ENCODE measurements around the gene HDAC4. TPM values are rescaled to one million over a fixed set of nuclear protein-coding genes. Genes with fewer than 3 reads are reported as not detected.

The HDAC4 gene
- total RNA-seq, 4 donors from 2014 or later, result 51.4 to 107 (median 70.8) TPM

GRCh38 chr2:239337122-239337876 is 63.5 kb downstream of the HDAC4 start:
- Histone ChIP-seq H3K27me3 (no peaks in the 10 kb centered on the region), H3K4me3 (no peak overlapping the region), H3K36me3 (no peaks in the 10 kb centered on the region), H3K27ac (no peak overlapping the region), H3K4me1 (peaks cover 11% of the 10 kb centered on the region), H3K9me3 (no peaks in the 10 kb centered on the region)
- no peak for DNase-seq (ENCODE audit: low spot score in 2 of 2)
- TF ChIP-seq POLR2AphosphoS5 (IDR thresholded peaks at IDR 0.05) (no peak), CTCF (IDR thresholded peaks at IDR 0.05) (no peak), POLR2A (IDR thresholded peaks at IDR 0.05) (no peak), EP300 (IDR thresholded peaks at IDR 0.05) (no peak)
- WGBS, result 82% methylated on average over 28 of the region's 28 CpGs

GRCh38 chr2:239331560-239331959 is 69.3 kb downstream of the HDAC4 start:
- 91% methylated on average over 24 of the region's 24 CpGs for WGBS
- no peaks in the 10 kb centered on the region for H3K27me3 ChIP-seq
- H3K4me3 ChIP-seq, result no peak overlapping the region
- peaks cover 31% of the 10 kb centered on the region for H3K4me1 ChIP-seq
- H3K9me3 ChIP-seq, result no peaks in the 10 kb centered on the region
- DNase-seq (ENCODE audit: low spot score in 2 of 2), result no peak
- no peak for TF ChIP-seq POLR2AphosphoS5 (IDR thresholded peaks at IDR 0.05)
- TF ChIP-seq EP300 (IDR thresholded peaks at IDR 0.05), result no peak
- TF ChIP-seq POLR2A (IDR thresholded peaks at IDR 0.05), result no peak
- H3K27ac ChIP-seq, result no peak overlapping the region
- H3K36me3 ChIP-seq, result no peaks in the 10 kb centered on the region

- no peaks in the 10 kb centered on the region for H3K27me3 ChIP-seq
- TF ChIP-seq EP300 (IDR thresholded peaks at IDR 0.05), result no peak
- no peak for TF ChIP-seq POLR2A (IDR thresholded peaks at IDR 0.05)
- TF ChIP-seq CTCF (IDR thresholded peaks at IDR 0.05), result no peak
- no peak for TF ChIP-seq POLR2AphosphoS5 (IDR thresholded peaks at IDR 0.05)
- H3K9me3 ChIP-seq, result no peaks in the 10 kb centered on the region
- peaks cover 32% of the 10 kb centered on the region for H3K4me1 ChIP-seq
- WGBS, result 95% methylated on average over 14 of the region's 14 CpGs
- no peak overlapping the region for H3K4me3 ChIP-seq
- no peak for DNase-seq (ENCODE audit: low spot score in 2 of 2)
- H3K36me3 ChIP-seq, result no peaks in the 10 kb centered on the region
- H3K27ac ChIP-seq, result no peak overlapping the region
Observed at GRCh38 chr2:239330836-239331235, 70.0 kb downstream of the HDAC4 start.

GRCh38 chr2:239329972-239330572 is 70.7 kb downstream of the HDAC4 start:
- Histone ChIP-seq H3K36me3 (no peaks in the 10 kb centered on the region), H3K27ac (no peak overlapping the region), H3K4me3 (no peak overlapping the region), H3K4me1 (peaks cover 32% of the 10 kb centered on the region), H3K27me3 (no peaks in the 10 kb centered on the region), H3K9me3 (no peaks in the 10 kb centered on the region)
- 86% methylated on average over 10 of the region's 15 CpGs for WGBS
- TF ChIP-seq CTCF (IDR thresholded peaks at IDR 0.05) (no peak), POLR2A (IDR thresholded peaks at IDR 0.05) (no peak)
- DNase-seq (ENCODE audit: low spot score in 2 of 2), result no peak

- Histone ChIP-seq H3K9me3 (no peaks in the 10 kb centered on the region), H3K36me3 (no peaks in the 10 kb centered on the region), H3K4me3 (no peak overlapping the region), H3K27ac (no peak overlapping the region), H3K27me3 (no peaks in the 10 kb centered on the region), H3K4me1 (peaks cover 32% of the 10 kb centered on the region)
- 59% methylated on average over 12 of the region's 12 CpGs for whole genome bisulfite sequencing
- no peak for TF ChIP-seq EP300 (IDR thresholded peaks at IDR 0.05)
- no peak for TF ChIP-seq POLR2A (IDR thresholded peaks at IDR 0.05)
- TF ChIP-seq POLR2AphosphoS5 (IDR thresholded peaks at IDR 0.05), result no peak
- no peak for TF ChIP-seq CTCF (IDR thresholded peaks at IDR 0.05)
- no peak for DNase-seq (ENCODE audit: low spot score in 2 of 2)
Observed at GRCh38 chr2:239329284-239329971, 71.4 kb downstream of the HDAC4 start.
